HUES48 (cell line): ENCODE data around the gene DYNC2H1.

ENCODE experiments used
- H3K27ac ChIP-seq: one replicate; pipeline ENCODE4 v1.7.0; 2013; ENCODE audit warnings: low read depth, low read length, inconsistent platforms
- H3K27me3 ChIP-seq: 2 replicates; pipeline ENCODE4 v1.6.1; 2013; ENCODE audit warnings: mild to moderate bottlenecking, low read length; ENCODE audit not compliant: control insufficient read depth, insufficient read depth
- H3K36me3 ChIP-seq: 2 replicates; pipeline ENCODE4 v1.6.1; 2013; ENCODE audit warnings: low read length; ENCODE audit not compliant: control insufficient read depth, insufficient read depth
- H3K4me1 ChIP-seq: 2 replicates; pipeline ENCODE4 v1.6.1; 2013; ENCODE audit warnings: mild to moderate bottlenecking, low read length; ENCODE audit not compliant: control insufficient read depth, insufficient read depth
- H3K4me3 ChIP-seq: 2 replicates; pipeline ENCODE4 v1.5.1; 2013; ENCODE audit warnings: mild to moderate bottlenecking, low read depth, low read length
- H3K9ac ChIP-seq: 2 replicates; pipeline ENCODE4 v1.6.1; 2013; ENCODE audit warnings: mild to moderate bottlenecking, low read depth, low read length, moderate library complexity
- H3K9me3 ChIP-seq: 2 replicates; pipeline ENCODE4 v1.6.1; 2013; ENCODE audit warnings: low read length; ENCODE audit not compliant: control insufficient read depth, insufficient read depth

DYNC2H1 gene

DNA sequence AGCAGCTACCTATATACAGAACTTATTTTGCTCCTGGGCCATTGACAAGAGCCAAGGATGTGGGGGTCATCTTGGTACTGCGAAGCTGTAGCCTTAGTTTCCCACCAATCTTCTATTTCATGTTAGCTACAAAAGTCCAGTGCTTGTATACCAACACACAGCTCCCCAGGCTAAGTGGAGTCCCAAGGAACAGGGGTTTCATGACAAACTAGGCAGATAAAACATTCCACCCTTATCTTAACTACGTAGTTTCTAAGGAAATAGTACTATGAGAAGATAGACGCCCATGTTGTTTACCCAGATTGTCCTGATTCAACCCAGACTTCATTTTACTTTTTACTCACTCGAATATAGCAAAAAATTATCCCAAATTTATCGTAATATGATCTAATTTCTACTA lies 218.5 kb downstream of the DYNC2H1 start:
- Histone ChIP-seq H3K9me3 (no peaks in the 10 kb centered on the region), H3K36me3 (peaks cover 9% of the 10 kb centered on the region), H3K4me1 (peaks cover 19% of the 10 kb centered on the region), H3K27ac (no peak overlapping the region), H3K4me3 (no peak overlapping the region), H3K27me3 (no peaks in the 10 kb centered on the region), H3K9ac (no peak overlapping the region)

DNA sequence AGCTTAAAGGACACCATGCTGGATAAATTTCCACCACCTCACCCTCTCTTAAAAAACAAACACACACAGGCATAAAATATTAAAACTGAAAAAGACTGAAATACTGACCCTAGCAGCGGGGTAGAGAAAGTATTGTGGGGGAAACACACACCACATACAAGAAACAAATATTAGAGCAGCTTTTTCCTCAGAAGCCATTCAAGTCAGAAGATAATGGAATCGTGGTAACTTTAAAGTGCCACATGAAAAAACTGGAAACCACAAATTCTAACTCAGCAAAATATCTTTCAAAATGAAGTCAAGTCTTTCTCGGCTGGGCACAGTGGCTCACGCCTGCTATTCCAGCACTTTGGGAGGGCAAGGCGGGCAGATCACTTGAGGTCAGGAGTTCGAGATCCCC lies 223.2 kb downstream of the DYNC2H1 start:
- H3K36me3 ChIP-seq: no peaks in the 10 kb centered on the region
- no peak overlapping the region for H3K27ac ChIP-seq
- no peaks in the 10 kb centered on the region for H3K27me3 ChIP-seq
- H3K4me3 ChIP-seq: no peak overlapping the region
- H3K9me3 ChIP-seq: no peaks in the 10 kb centered on the region
- H3K4me1 ChIP-seq: peaks cover 25% of the 10 kb centered on the region; the same call in 1 of the 2 replicates
- H3K9ac ChIP-seq: no peak overlapping the region

DNA sequence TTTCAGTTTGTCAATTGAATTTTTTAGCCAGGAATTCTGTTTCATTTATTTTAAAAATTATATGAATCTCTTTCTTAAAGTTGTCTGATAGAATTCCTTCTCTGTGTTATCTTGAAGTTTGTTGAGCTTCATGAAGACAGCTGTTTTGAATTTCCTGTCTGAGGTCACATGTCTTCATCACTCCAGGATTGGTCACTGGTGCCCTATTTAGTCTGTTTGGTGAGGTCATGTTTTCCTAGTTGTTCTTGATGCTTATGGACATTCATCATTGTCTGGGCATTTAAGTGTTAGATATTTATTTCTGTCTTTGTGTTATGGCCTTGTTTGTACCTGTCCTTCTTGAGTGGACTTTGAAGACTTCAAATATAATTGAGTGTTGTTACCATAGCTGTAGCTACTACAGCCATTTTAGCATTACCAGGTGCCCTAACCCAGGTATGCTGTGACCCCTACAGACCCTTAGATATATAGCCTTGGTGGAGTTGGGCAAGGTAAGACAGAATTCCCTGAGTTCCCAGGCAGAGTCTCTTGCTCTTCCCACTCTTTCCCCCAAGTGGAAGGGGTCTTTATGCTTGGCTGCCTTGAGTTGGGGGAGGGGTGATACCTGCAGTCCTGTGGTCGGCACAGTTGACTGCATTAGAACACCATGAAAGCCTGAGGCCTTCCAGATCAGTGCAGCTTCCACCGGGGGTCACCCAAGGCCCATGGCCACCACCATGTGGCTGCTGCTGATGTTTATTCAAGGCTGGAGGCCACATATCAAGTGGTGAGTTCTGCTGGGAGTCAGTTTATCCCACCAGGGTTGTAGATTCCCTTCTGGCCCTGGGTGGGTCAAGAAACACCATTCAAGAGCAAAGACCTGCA lies 229.6 kb downstream of the DYNC2H1 start:
- Histone ChIP-seq H3K27ac (no peak overlapping the region), H3K4me1 (peaks cover 23% of the 10 kb centered on the region), H3K9me3 (no peaks in the 10 kb centered on the region), H3K36me3 (no peaks in the 10 kb centered on the region), H3K27me3 (no peaks in the 10 kb centered on the region), H3K4me3 (no peak overlapping the region), H3K9ac (no peak overlapping the region)

- H3K4me3 ChIP-seq: no peak overlapping the region
- peaks cover 17% of the 10 kb centered on the region for H3K4me1 ChIP-seq
- H3K27ac ChIP-seq: no peak overlapping the region
- no peaks in the 10 kb centered on the region for H3K36me3 ChIP-seq
- no peaks in the 10 kb centered on the region for H3K27me3 ChIP-seq
- H3K9me3 ChIP-seq: no peaks in the 10 kb centered on the region
- no peak overlapping the region for H3K9ac ChIP-seq
Measured at GRCh38 chr11:103339485-103339857, 230.2 kb downstream of the DYNC2H1 start.

- no peak overlapping the region for H3K27ac ChIP-seq
- no peaks in the 10 kb centered on the region for H3K9me3 ChIP-seq
- peaks cover 9% of the 10 kb centered on the region for H3K4me1 ChIP-seq
- H3K27me3 ChIP-seq: no peaks in the 10 kb centered on the region
- H3K36me3 ChIP-seq: no peaks in the 10 kb centered on the region
- no peak overlapping the region for H3K9ac ChIP-seq
- no peak overlapping the region for H3K4me3 ChIP-seq
Measured at GRCh38 chr11:103340956-103341355, 231.7 kb downstream of the DYNC2H1 start.

DNA sequence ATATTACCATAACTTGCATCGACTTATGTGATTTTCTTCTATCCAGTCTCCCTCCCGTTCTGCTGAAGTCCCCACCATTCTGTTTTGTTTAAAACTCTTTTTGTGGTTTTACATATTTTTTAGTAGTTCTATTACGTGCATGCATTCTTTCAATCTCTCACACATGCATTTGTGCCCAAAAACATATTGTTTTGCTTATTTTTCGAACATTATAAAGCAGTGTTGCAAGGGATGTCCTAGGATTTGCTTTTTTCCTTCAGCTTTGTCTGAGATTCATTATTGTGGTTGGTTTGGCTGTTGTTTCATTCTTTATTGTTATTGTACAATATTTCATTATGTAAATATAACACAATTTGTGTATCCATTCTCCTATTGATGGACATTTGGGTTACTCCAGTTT lies 235.7 kb downstream of the DYNC2H1 start:
- H3K4me1 ChIP-seq: peaks cover 11% of the 10 kb centered on the region; the same call in 1 of the 2 replicates
- H3K4me3 ChIP-seq: no peak overlapping the region
- no peak overlapping the region for H3K9ac ChIP-seq
- H3K36me3 ChIP-seq: no peaks in the 10 kb centered on the region
- no peaks in the 10 kb centered on the region for H3K27me3 ChIP-seq
- no peak overlapping the region for H3K27ac ChIP-seq
- no peaks in the 10 kb centered on the region for H3K9me3 ChIP-seq

- 0 out of 2 replicates have a peak, but pooled peaks cover 9% of the 10 kb centered on the region for H3K4me1 ChIP-seq
- H3K36me3 ChIP-seq: no peaks in the 10 kb centered on the region
Measured at GRCh38 chr11:103349595-103349994, 240.4 kb downstream of the DYNC2H1 start.

DNA sequence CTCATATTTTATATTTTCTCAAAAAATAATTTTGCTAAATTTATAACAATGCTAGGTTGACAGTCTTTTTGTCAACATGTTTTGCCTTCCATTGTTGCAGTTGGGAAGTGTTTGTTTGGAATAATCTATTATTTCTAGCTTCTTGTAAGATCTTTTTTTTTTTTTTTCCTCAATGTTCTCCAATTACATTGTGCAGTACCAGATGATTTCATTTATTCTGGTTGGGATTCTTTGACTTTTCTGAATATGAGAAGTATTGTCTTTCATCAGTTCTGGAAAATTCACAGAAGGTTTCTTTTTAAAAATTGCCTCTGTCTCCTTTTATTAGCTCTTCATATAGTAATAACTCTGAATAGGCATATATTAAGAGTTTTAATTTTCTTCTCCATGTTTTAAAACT lies 245.4 kb downstream of the DYNC2H1 start:
- Histone ChIP-seq H3K27me3 (no peaks in the 10 kb centered on the region), H3K36me3 (no peaks in the 10 kb centered on the region), H3K9ac (no peak overlapping the region), H3K9me3 (no peaks in the 10 kb centered on the region), H3K4me3 (no peak overlapping the region), H3K4me1 (peaks cover 4% of the 10 kb centered on the region), H3K27ac (no peak overlapping the region)

More at GRCh38 chr11:103349595-103349994, 240.4 kb downstream of the DYNC2H1 start:
- Histone ChIP-seq H3K27me3 (no peaks in the 10 kb centered on the region), H3K27ac (no peak overlapping the region), H3K9ac (no peak overlapping the region), H3K9me3 (no peaks in the 10 kb centered on the region), H3K4me3 (no peak overlapping the region)

GRCh38 chr11:103358251-103358650 lies 249.0 kb downstream of the DYNC2H1 start:
- Histone ChIP-seq H3K27ac (no peak overlapping the region), H3K4me3 (no peak overlapping the region), H3K9me3 (no peaks in the 10 kb centered on the region), H3K27me3 (no peaks in the 10 kb centered on the region), H3K36me3 (no peaks in the 10 kb centered on the region), H3K4me1 (peaks cover 4% of the 10 kb centered on the region), H3K9ac (no peak overlapping the region)

DNA sequence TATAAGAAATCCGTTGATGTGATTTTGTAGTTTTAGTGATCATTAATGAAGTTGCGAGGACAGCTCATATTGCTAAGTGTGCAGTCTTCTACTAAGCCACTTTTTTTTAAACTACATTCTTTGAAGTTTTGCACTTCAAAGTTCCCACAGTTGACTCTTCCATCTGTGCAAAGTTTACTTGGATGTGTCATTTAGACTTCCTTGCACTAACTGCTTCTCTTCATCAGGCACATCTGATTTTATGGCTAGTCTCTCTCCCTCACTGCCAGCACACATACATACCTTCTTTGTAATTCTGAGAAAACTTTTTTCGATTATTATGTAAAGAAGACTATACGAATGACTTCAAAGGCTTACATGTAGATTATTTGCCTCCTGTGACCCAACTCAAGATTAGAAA lies 250.0 kb downstream of the DYNC2H1 start:
- Histone ChIP-seq H3K36me3 (no peaks in the 10 kb centered on the region), H3K9me3 (no peaks in the 10 kb centered on the region), H3K9ac (no peak overlapping the region), H3K4me3 (no peak overlapping the region), H3K27ac (no peak overlapping the region), H3K27me3 (no peaks in the 10 kb centered on the region), H3K4me1 (peaks cover 4% of the 10 kb centered on the region)

DNA sequence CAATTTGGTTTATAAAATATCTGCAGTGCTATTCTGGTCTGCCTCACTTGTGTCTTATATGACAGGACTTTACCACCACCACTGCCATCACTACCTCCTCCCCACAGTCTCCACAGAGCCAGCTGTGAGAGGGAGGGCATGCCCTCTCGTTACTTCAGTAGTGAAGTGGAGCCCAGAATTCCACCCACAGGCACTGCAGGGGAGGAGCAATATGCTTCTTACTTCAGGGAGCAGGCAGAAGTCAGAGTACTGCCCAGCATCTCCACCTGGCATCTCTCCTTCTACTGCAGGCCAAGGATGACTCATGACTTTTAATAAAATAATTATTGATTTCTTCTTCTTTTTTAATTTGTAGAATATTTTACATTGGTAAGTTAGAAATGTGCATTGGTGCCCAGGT lies 255.5 kb downstream of the DYNC2H1 start:
- Histone ChIP-seq H3K36me3 (no peaks in the 10 kb centered on the region), H3K4me1 (no peaks in the 10 kb centered on the region), H3K4me3 (no peak overlapping the region), H3K27me3 (no peaks in the 10 kb centered on the region), H3K27ac (no peak overlapping the region), H3K9ac (no peak overlapping the region), H3K9me3 (no peaks in the 10 kb centered on the region)
